ENCODE data around the gene MATCAP1.

MATCAP1 gene

DNA sequence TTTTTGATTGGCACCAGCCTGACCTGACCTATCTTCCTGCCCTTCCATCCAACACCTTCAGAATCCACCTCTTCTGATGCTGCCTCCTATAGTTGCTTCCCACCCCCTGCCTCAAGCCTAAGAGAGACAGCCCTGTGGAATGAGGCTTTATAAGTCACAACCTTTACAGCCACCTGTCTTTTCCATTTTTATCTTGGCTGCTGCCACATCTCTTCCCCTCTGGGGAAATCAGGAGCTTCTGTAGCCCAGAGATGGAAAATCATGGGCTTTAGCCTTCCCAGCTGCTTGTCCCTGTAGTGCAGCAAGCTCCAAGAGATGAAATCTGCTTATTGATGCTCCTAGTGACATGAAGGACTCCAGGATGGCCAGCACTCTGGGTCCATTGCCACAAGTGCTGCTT, 55.3 kb downstream of the MATCAP1 start:
- DNase-seq (ENCODE audit: low spot score), result no peak

All from left forelimb (tissue), 1 donor.